Mammary epithelial cell (primary cell): ENCODE results near the gene GABRR2.

Experiments used
- EZH2 ChIP-seq: IDR thresholded peaks from 2 replicates; pipeline ENCODE4 v1.6.1; 2012; ENCODE audit warnings: low read length, inconsistent platforms, borderline replicate concordance
- TF ChIP-seq, protein P1 (sequence below), 2 donors: IDR thresholded peaks in 1 of 2; conservative IDR thresholded peaks in 1 of 2; 2 replicates each; pipeline ENCODE4 v1.5.1; 2011 to 2012; ENCODE audit warnings: inconsistent platforms in 2 of 2, low read length in 2 of 2, mild to moderate bottlenecking in 2 of 2, control low read depth in 1 of 2, low read depth in 1 of 2; ENCODE audit not compliant: insufficient read depth in 1 of 2; ENCODE audit errors: extremely low read depth in 1 of 2

DNA sequence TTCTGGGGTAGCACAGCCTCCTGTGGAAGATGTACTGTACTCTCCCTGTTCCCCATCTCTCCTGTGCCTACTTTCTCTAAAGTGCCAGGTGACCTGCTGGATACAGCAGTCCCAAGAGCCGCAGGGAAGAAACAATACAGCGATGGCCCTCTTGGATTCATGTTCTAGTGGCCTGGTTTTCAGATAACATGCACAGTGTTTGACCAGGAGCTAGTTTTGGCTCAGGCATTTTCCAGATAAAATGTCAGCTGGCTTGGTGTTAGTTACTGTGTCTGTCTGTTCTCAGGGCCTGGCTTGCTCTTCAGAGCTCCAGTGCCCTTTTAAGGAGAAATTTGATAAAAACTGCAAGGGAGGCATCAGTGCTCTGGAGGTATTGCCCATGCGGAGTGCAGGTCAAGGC is 41.3 kb downstream of the GABRR2 start:
- TF ChIP-seq, protein P1, sequence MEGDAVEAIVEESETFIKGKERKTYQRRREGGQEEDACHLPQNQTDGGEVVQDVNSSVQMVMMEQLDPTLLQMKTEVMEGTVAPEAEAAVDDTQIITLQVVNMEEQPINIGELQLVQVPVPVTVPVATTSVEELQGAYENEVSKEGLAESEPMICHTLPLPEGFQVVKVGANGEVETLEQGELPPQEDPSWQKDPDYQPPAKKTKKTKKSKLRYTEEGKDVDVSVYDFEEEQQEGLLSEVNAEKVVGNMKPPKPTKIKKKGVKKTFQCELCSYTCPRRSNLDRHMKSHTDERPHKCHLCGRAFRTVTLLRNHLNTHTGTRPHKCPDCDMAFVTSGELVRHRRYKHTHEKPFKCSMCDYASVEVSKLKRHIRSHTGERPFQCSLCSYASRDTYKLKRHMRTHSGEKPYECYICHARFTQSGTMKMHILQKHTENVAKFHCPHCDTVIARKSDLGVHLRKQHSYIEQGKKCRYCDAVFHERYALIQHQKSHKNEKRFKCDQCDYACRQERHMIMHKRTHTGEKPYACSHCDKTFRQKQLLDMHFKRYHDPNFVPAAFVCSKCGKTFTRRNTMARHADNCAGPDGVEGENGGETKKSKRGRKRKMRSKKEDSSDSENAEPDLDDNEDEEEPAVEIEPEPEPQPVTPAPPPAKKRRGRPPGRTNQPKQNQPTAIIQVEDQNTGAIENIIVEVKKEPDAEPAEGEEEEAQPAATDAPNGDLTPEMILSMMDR (conservative IDR thresholded peaks at IDR 0.05 in 1 of 2, IDR thresholded peaks at IDR 0.05 in 1 of 2; ENCODE audit: extremely low read depth in 1 of 2, insufficient read depth in 1 of 2, low read depth in 1 of 2, low read length in 2 of 2): no peak
- no peak for TF ChIP-seq EZH2
